Neural cell (in vitro differentiated cells): Measurements from ENCODE around the gene AK1. TPM values are rescaled to one million over a fixed set of nuclear protein-coding genes. Genes with fewer than 3 reads are reported as not detected.

Experiments used
- H2AFZ ChIP-seq: fragments of 200-600, 300-800 bp; sonication (generic), shearing (Covaris generic); 2 replicates; pipeline ENCODE4 v1.6.0; 2014; ENCODE audit warnings: low read depth, mild to moderate bottlenecking, antibody characterized with exemption, low read length, moderate library complexity
- H3F3A ChIP-seq: fragments of 200-600 bp; shearing (Covaris generic); 2 replicates; pipeline ENCODE4 v1.6.1; 2016; ENCODE audit warnings: mild to moderate bottlenecking, moderate library complexity, mixed read lengths, antibody characterized with exemption, low read length; ENCODE audit not compliant: insufficient read depth, poor library complexity, severe bottlenecking
- H3K27ac ChIP-seq: fragments of 200-600, 300-800 bp; sonication (generic), shearing (Covaris generic); 2 replicates; pipeline ENCODE4 v1.5.1; 2014; ENCODE audit warnings: mild to moderate bottlenecking, low read length, moderate library complexity
- H3K27me3 ChIP-seq: fragments of 300-800, 200-600 bp; sonication (generic), shearing (Covaris generic); 2 replicates; pipeline ENCODE4 v1.6.0; 2014; ENCODE audit warnings: mild to moderate bottlenecking, low read depth, low read length, moderate library complexity; ENCODE audit not compliant: insufficient read depth
- H3K36me3 ChIP-seq: fragments of 300-800, 200-600 bp; sonication (generic), shearing (Covaris generic); 2 replicates; pipeline ENCODE4 v1.5.1; 2014; ENCODE audit warnings: mild to moderate bottlenecking, antibody characterized with exemption, low read length, moderate library complexity; ENCODE audit not compliant: insufficient read depth
- H3K4me2 ChIP-seq: fragments of 300-800, 200-600 bp; sonication (generic), shearing (Covaris generic); 2 replicates; pipeline ENCODE4 v1.6.0; 2014; ENCODE audit warnings: mild to moderate bottlenecking, low read length
- H3K4me3 ChIP-seq: fragments of 300-800, 200-600 bp; sonication (generic), shearing (Covaris generic); 2 replicates; pipeline ENCODE4 v1.5.1; 2014; ENCODE audit warnings: mild to moderate bottlenecking, low read length, moderate library complexity
- H3K79me2 ChIP-seq: fragments of 200-600 bp; shearing (Covaris generic); replicated peaks from 2 replicates; pipeline ENCODE4 v1.6.0; 2014; ENCODE audit warnings: mild to moderate bottlenecking, low read length, moderate library complexity; ENCODE audit not compliant: insufficient read depth
- H3K9ac ChIP-seq: fragments of 300-800, 200-600 bp; sonication (generic), shearing (Covaris generic); 2 replicates; pipeline ENCODE4 v1.6.1; 2016; ENCODE audit warnings: mild to moderate bottlenecking, low read length, mixed read lengths
- H3K9me2 ChIP-seq: fragments of 200-600 bp; shearing (Covaris generic); 2 replicates; pipeline ENCODE4 v1.6.1; 2016; ENCODE audit warnings: mild to moderate bottlenecking, low read length, mixed read lengths; ENCODE audit not compliant: insufficient read depth
- H3K9me3 ChIP-seq: fragments of 200-600, 300-800 bp; sonication (generic), shearing (Covaris generic); 2 replicates; pipeline ENCODE4 v1.6.1; 2016; ENCODE audit warnings: mild to moderate bottlenecking, mixed run types, low read length, moderate library complexity, mixed read lengths
- H4K20me1 ChIP-seq: fragments of 200-600 bp; shearing (Covaris generic); 2 replicates; pipeline ENCODE4 v1.6.1; 2016; ENCODE audit warnings: mild to moderate bottlenecking, mixed run types; ENCODE audit not compliant: insufficient read depth
- EP300 ChIP-seq: fragments of 450-650 bp; conservative IDR thresholded peaks from 2 replicates; pipeline ENCODE4 v1.6.1; 2014; ENCODE audit warnings: antibody characterized with exemption, mild to moderate bottlenecking, moderate library complexity; ENCODE audit not compliant: poor library complexity, severe bottlenecking
- EZH2 ChIP-seq: fragments of 200-600, 300-800 bp; shearing (Covaris generic), sonication (generic); IDR thresholded peaks from 2 replicates; pipeline ENCODE4 v1.6.1; 2014; ENCODE audit warnings: antibody characterized with exemption, low read length, borderline replicate concordance, mild to moderate bottlenecking; ENCODE audit not compliant: insufficient read depth, poor library complexity, severe bottlenecking
- MXI1 ChIP-seq: fragments of 450-650 bp; conservative IDR thresholded peaks from 2 replicates; pipeline ENCODE4 v1.6.1; 2014; ENCODE audit warnings: antibody characterized with exemption, mild to moderate bottlenecking; ENCODE audit not compliant: poor library complexity, severe bottlenecking
- POLR2AphosphoS5 ChIP-seq: IDR thresholded peaks from 2 replicates; pipeline ENCODE4 v1.6.1; 2012
- RAD21 ChIP-seq: fragments of 450-650 bp; conservative IDR thresholded peaks from 2 replicates; pipeline ENCODE4 v1.6.1; 2014; ENCODE audit warnings: antibody characterized with exemption, mild to moderate bottlenecking, moderate library complexity
- SMC3 ChIP-seq: fragments of 450-650 bp; conservative IDR thresholded peaks from 2 replicates; pipeline ENCODE4 v1.6.1; 2014; ENCODE audit warnings: antibody characterized with exemption, mild to moderate bottlenecking, moderate library complexity; ENCODE audit not compliant: poor library complexity
- TAF1 ChIP-seq: IDR thresholded peaks from 2 replicates; pipeline ENCODE4 v1.6.1; 2012; ENCODE audit warnings: low read depth
- polyA plus RNA-seq: library from polyadenylated mRNA; depleted of rRNA; stranded (reverse); fragments of >200 nt; gene quantifications from 2 replicates; pipeline ENCODE4 v1.2.3, GENCODE V29; 2014
- TF ChIP-seq, protein P1 (sequence below): fragments of 450-650 bp; IDR thresholded peaks from 2 replicates; pipeline ENCODE4 v1.5.1; 2014; ENCODE audit warnings: antibody characterized with exemption, mild to moderate bottlenecking, moderate library complexity; ENCODE audit not compliant: poor library complexity, severe bottlenecking
- TF ChIP-seq, protein P2 (sequence below): IDR thresholded peaks from 2 replicates; pipeline ENCODE4 v1.6.1; 2012; ENCODE audit warnings: borderline replicate concordance

Gene AK1
- polyA plus RNA-seq, 1 donor from 2014 or later = 105 TPM

DNA sequence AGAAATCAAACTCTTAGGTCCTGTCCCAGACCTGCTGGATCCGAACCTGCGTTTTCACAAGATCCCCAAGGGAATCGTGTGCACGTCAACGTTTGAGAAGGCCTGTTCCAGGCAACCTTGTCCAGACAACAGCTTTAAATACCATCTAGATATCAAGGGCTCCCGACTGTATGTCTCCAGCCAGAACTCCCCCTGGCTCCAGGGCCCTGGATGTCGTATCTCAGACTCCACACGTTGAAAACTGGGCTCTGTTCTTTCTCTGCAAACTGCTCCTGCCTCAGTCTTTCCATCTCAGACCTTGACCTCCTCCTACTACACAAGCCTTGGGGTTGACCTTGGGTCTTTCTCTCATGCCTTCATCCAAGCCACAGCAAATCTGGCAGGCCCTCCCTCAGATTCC is 17.2 kb downstream of the AK1 start:
- Histone ChIP-seq H3K4me3 (no peak overlapping the region), H3K27me3 (no peaks in the 10 kb centered on the region), H3K27ac (no peak overlapping the region), H3K36me3 (no peaks in the 10 kb centered on the region), H3K9ac (no peak overlapping the region), H3F3A (no peaks in the 10 kb centered on the region), H3K4me2 (no peak overlapping the region), H3K9me2 (no peaks in the 10 kb centered on the region), H3K9me3 (no peaks in the 10 kb centered on the region), H4K20me1 (no peaks in the 10 kb centered on the region), H2AFZ (no peak overlapping the region), H3K79me2 (no peaks in the 10 kb centered on the region)
- TF ChIP-seq, protein P1, sequence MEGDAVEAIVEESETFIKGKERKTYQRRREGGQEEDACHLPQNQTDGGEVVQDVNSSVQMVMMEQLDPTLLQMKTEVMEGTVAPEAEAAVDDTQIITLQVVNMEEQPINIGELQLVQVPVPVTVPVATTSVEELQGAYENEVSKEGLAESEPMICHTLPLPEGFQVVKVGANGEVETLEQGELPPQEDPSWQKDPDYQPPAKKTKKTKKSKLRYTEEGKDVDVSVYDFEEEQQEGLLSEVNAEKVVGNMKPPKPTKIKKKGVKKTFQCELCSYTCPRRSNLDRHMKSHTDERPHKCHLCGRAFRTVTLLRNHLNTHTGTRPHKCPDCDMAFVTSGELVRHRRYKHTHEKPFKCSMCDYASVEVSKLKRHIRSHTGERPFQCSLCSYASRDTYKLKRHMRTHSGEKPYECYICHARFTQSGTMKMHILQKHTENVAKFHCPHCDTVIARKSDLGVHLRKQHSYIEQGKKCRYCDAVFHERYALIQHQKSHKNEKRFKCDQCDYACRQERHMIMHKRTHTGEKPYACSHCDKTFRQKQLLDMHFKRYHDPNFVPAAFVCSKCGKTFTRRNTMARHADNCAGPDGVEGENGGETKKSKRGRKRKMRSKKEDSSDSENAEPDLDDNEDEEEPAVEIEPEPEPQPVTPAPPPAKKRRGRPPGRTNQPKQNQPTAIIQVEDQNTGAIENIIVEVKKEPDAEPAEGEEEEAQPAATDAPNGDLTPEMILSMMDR = no peak
- TF ChIP-seq EZH2 = no peak
- TF ChIP-seq MXI1 = no peak
- no peak for TF ChIP-seq RAD21
- no peak for TF ChIP-seq POLR2AphosphoS5
- TF ChIP-seq, protein P2, sequence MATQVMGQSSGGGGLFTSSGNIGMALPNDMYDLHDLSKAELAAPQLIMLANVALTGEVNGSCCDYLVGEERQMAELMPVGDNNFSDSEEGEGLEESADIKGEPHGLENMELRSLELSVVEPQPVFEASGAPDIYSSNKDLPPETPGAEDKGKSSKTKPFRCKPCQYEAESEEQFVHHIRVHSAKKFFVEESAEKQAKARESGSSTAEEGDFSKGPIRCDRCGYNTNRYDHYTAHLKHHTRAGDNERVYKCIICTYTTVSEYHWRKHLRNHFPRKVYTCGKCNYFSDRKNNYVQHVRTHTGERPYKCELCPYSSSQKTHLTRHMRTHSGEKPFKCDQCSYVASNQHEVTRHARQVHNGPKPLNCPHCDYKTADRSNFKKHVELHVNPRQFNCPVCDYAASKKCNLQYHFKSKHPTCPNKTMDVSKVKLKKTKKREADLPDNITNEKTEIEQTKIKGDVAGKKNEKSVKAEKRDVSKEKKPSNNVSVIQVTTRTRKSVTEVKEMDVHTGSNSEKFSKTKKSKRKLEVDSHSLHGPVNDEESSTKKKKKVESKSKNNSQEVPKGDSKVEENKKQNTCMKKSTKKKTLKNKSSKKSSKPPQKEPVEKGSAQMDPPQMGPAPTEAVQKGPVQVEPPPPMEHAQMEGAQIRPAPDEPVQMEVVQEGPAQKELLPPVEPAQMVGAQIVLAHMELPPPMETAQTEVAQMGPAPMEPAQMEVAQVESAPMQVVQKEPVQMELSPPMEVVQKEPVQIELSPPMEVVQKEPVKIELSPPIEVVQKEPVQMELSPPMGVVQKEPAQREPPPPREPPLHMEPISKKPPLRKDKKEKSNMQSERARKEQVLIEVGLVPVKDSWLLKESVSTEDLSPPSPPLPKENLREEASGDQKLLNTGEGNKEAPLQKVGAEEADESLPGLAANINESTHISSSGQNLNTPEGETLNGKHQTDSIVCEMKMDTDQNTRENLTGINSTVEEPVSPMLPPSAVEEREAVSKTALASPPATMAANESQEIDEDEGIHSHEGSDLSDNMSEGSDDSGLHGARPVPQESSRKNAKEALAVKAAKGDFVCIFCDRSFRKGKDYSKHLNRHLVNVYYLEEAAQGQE = no peak
- TF ChIP-seq TAF1 = no peak
- no peak for TF ChIP-seq EP300
- no peak for TF ChIP-seq SMC3

DNA sequence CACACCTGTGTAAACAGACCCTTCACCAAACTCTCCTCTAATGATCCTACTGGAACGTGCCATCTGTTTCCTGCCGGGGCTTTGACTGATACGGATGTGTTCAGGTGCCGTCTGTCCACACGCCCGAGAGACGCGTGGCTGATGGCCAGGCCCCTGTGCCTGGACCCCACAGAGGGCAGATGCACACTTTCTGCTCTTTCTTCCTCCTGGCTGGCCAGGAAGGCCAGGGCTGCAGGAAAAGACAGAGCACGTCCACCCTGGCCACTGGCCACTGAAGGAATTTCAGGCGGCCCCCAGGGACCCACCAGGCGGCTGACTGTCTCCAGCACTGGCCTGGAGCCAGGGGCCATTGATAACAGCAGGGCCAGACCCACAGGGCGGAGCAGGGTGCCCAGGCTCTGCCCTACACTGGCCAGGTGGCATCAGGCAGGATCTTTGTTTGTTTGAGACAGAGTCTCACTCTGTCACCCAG is 19.4 kb downstream of the AK1 start:
- Histone ChIP-seq H3K36me3 (no peaks in the 10 kb centered on the region), H3K9me2 (no peaks in the 10 kb centered on the region), H3K9ac (no peak overlapping the region), H3K4me2 (no peak overlapping the region), H4K20me1 (no peaks in the 10 kb centered on the region), H3K9me3 (no peaks in the 10 kb centered on the region), H3F3A (no peaks in the 10 kb centered on the region), H2AFZ (no peak overlapping the region), H3K27me3 (no peaks in the 10 kb centered on the region), H3K27ac (no peak overlapping the region), H3K4me3 (no peak overlapping the region), H3K79me2 (no peaks in the 10 kb centered on the region)
- TF ChIP-seq, protein P1 = no peak
- TF ChIP-seq POLR2AphosphoS5 (no peak), MXI1 (no peak), TAF1 (no peak), EP300 (no peak), EZH2 (no peak), SMC3 (no peak), RAD21 (no peak)
- TF ChIP-seq, protein P2 = no peak
